Neural progenitor cell (in vitro differentiated cells): Measurements from ENCODE around the gene PLA2G3. TPM values are rescaled to one million over a fixed set of nuclear protein-coding genes. Genes with fewer than 3 reads are reported as not detected.

ENCODE experiments used
- DNase-seq: peaks from one replicate; pipeline ENCODE4 v3.0.0-alpha.2; 2016; ENCODE audit warnings: low spot score
- H2AFZ ChIP-seq: fragments of 200-600 bp; sonication (generic); replicated peaks from 2 replicates; pipeline ENCODE4 v1.6.1; 2016; ENCODE audit warnings: antibody characterized with exemption
- H3F3A ChIP-seq: fragments of 200-600 bp; sonication (generic); 2 replicates; pipeline ENCODE4 v1.6.1; 2016; ENCODE audit warnings: antibody characterized with exemption, low read depth
- H3K27ac ChIP-seq: fragments of 200-600 bp; sonication (generic); 2 replicates; pipeline ENCODE4 v1.5.1; 2016; ENCODE audit warnings: mild to moderate bottlenecking
- H3K27me3 ChIP-seq: fragments of 200-600 bp; sonication (generic); 2 replicates; pipeline ENCODE4 v1.6.1; 2016; ENCODE audit warnings: mild to moderate bottlenecking, moderate library complexity
- H3K36me3 ChIP-seq: fragments of 200-600 bp; sonication (generic); 2 replicates; pipeline ENCODE4 v1.5.1; 2016
- H3K4me1 ChIP-seq: fragments of 200-600 bp; sonication (generic); 2 replicates; pipeline ENCODE4 v1.6.1; 2016; ENCODE audit warnings: mixed run types
- H3K4me2 ChIP-seq: fragments of 200-600 bp; sonication (generic); 2 replicates; pipeline ENCODE4 v1.6.1; 2016
- H3K4me3 ChIP-seq: fragments of 200-600 bp; sonication (generic); 2 replicates; pipeline ENCODE4 v1.5.1; 2016
- H3K79me2 ChIP-seq: fragments of 200-600 bp; sonication (generic); 2 replicates; pipeline ENCODE4 v1.6.1; 2016; ENCODE audit warnings: low read depth
- H3K9ac ChIP-seq: fragments of 200-600 bp; sonication (generic); 2 replicates; pipeline ENCODE4 v1.6.1; 2016
- H3K9me3 ChIP-seq: fragments of 200-600 bp; sonication (generic); 2 replicates; pipeline ENCODE4 v1.5.1; 2016; ENCODE audit warnings: low read depth
- H4K20me1 ChIP-seq: fragments of 200-600 bp; sonication (generic); 2 replicates; pipeline ENCODE4 v1.6.1; 2016; ENCODE audit warnings: low read depth
- H3K27ac Mint-ChIP-seq: 3 replicates; pipeline ENCODE4 v1.8.0; 2021; ENCODE audit warnings: mixed read lengths
- H3K27me3 Mint-ChIP-seq: 2 replicates; pipeline ENCODE4 v1.8.0; 2022; ENCODE audit warnings: low read depth, mild to moderate bottlenecking, inconsistent platforms, moderate library complexity, mixed read lengths; ENCODE audit not compliant: insufficient read depth
- H3K36me3 Mint-ChIP-seq: 3 replicates; pipeline ENCODE4 v1.8.0; 2021; ENCODE audit warnings: mixed read lengths
- H3K4me1 Mint-ChIP-seq: 3 replicates; pipeline ENCODE4 v1.8.0; 2021; ENCODE audit warnings: mixed read lengths
- H3K4me3 Mint-ChIP-seq: 3 replicates; pipeline ENCODE4 v1.8.0; 2021; ENCODE audit warnings: mild to moderate bottlenecking, moderate library complexity, mixed read lengths
- H3K9me3 Mint-ChIP-seq: 3 replicates; pipeline ENCODE4 v1.8.0; 2020; ENCODE audit warnings: mixed read lengths
- EZH2 ChIP-seq: fragments of 200-600 bp; sonication (generic); IDR thresholded peaks from 2 replicates; pipeline ENCODE4 v1.6.1; 2017; ENCODE audit warnings: antibody characterized with exemption, mild to moderate bottlenecking, moderate library complexity
- EZH2phosphoT487 ChIP-seq: fragments of 200-600 bp; sonication (generic); IDR thresholded peaks from 2 replicates; pipeline ENCODE4 v1.6.1; 2017; ENCODE audit warnings: antibody characterized with exemption
- total RNA-seq: library from RNA; depleted of rRNA; stranded (reverse); fragments of >200 nt; gene quantifications from 2 replicates; pipeline ENCODE4 v1.2.3, GENCODE V29; 2015; ENCODE audit warnings: low replicate concordance
- TF ChIP-seq, protein P1 (sequence below): fragments of 200-600 bp; sonication (generic); IDR thresholded peaks from 2 replicates; pipeline ENCODE4 v1.5.1; 2017; ENCODE audit warnings: antibody characterized with exemption, mild to moderate bottlenecking

Gene PLA2G3
- total RNA-seq, 1 donor from 2014 or later: 0.41 TPM

DNA sequence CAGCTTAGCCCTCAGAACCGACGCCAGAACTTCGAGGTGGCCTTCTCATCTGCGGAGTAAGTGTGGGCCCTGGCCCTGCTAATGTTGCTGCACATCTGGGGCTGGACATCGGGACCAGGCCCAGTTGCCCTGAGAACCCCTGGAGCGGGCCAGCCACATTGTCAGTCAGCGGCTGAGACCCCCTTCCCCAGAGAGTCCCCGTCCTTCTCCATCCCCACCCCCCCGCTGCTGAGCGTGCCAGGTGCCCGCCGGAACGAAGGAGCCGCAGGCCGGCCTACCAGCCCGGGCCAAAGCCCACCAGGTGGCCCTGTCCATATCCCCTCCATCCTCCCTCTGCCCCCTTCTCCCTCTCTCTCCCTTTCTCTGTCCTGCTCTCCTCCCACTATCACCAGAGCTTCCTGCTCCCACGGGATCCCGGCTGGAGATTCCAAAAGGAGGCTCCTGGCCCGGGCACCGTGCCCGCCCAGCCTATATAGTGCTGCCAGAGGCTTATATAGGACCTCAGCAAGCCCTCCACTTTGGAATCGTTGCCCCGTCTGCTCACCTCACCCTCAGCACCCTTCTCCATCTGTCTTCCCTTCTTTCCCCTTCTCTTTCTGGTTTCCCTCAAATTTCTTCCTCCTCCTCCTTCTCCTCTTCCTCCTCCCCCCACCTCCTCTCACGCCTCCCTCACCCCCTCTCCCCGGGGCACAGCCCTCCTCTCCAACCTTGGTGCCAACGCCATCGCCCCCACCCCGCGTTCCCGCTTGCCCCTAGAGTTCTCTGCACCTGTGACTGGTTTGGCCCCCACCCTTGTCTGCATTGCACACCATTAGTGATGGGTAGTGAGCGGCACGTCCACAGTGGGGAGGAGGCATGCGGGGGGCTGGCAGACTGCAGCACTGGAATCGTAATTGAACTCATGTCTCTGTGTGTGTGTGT lies 40.2 kb downstream of the PLA2G3 start:
- peaks cover 3% of the 10 kb centered on the region for H3K4me1 ChIP-seq
- no peaks in the 10 kb centered on the region for H3F3A ChIP-seq
- H3K9ac ChIP-seq: no peak overlapping the region
- peaks cover 5% of the 10 kb centered on the region for H3K36me3 Mint-ChIP-seq
- no peak overlapping the region for H3K27ac ChIP-seq
- no peak overlapping the region for H3K27ac Mint-ChIP-seq
- H3K9me3 ChIP-seq: no peaks in the 10 kb centered on the region
- H3K9me3 Mint-ChIP-seq: no peaks in the 10 kb centered on the region
- H3K79me2 ChIP-seq: no peaks in the 10 kb centered on the region
- H2AFZ ChIP-seq: no peak overlapping the region
- H3K27me3 ChIP-seq: peaks cover 10% of the 10 kb centered on the region
- DNase-seq: no peak
- peaks cover 7% of the 10 kb centered on the region for H3K27me3 Mint-ChIP-seq
- H3K4me1 Mint-ChIP-seq: peaks cover 2% of the 10 kb centered on the region
- TF ChIP-seq EZH2: no peak
- no peak for TF ChIP-seq EZH2phosphoT487
- TF ChIP-seq, protein P1, sequence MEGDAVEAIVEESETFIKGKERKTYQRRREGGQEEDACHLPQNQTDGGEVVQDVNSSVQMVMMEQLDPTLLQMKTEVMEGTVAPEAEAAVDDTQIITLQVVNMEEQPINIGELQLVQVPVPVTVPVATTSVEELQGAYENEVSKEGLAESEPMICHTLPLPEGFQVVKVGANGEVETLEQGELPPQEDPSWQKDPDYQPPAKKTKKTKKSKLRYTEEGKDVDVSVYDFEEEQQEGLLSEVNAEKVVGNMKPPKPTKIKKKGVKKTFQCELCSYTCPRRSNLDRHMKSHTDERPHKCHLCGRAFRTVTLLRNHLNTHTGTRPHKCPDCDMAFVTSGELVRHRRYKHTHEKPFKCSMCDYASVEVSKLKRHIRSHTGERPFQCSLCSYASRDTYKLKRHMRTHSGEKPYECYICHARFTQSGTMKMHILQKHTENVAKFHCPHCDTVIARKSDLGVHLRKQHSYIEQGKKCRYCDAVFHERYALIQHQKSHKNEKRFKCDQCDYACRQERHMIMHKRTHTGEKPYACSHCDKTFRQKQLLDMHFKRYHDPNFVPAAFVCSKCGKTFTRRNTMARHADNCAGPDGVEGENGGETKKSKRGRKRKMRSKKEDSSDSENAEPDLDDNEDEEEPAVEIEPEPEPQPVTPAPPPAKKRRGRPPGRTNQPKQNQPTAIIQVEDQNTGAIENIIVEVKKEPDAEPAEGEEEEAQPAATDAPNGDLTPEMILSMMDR: no peak
- no peak overlapping the region for H3K4me3 Mint-ChIP-seq
- H3K4me2 ChIP-seq: no peak overlapping the region
- no peak overlapping the region for H3K4me3 ChIP-seq
- H3K36me3 ChIP-seq: no peaks in the 10 kb centered on the region
- peaks cover under 1% of the 10 kb centered on the region for H4K20me1 ChIP-seq

- TF ChIP-seq EZH2 (no peak), EZH2phosphoT487 (no peak)
- TF ChIP-seq, protein P1: no peak
- H3K4me1 ChIP-seq: peaks cover 3% of the 10 kb centered on the region
- no peak overlapping the region for H3K4me3 ChIP-seq
- Mint-ChIP-seq H3K27me3 (peaks cover 7% of the 10 kb centered on the region), H3K4me1 (peaks cover 2% of the 10 kb centered on the region), H3K4me3 (no peak overlapping the region), H3K36me3 (peaks cover 5% of the 10 kb centered on the region), H3K9me3 (no peaks in the 10 kb centered on the region), H3K27ac (no peak overlapping the region)
- H3K4me2 ChIP-seq: no peak overlapping the region
- H3K9ac ChIP-seq: no peak overlapping the region
- no peak overlapping the region for H3K27ac ChIP-seq
- H3K27me3 ChIP-seq: peaks cover 2% of the 10 kb centered on the region
- H3K79me2 ChIP-seq: no peaks in the 10 kb centered on the region
- no peak for DNase-seq
- no peak overlapping the region for H2AFZ ChIP-seq
- H3F3A ChIP-seq: no peaks in the 10 kb centered on the region
- no peaks in the 10 kb centered on the region for H3K36me3 ChIP-seq
- no peaks in the 10 kb centered on the region for H3K9me3 ChIP-seq
- H4K20me1 ChIP-seq: no peaks in the 10 kb centered on the region
Measured at GRCh38 chr22:31099386-31099785, 40.9 kb downstream of the PLA2G3 start.

DNA sequence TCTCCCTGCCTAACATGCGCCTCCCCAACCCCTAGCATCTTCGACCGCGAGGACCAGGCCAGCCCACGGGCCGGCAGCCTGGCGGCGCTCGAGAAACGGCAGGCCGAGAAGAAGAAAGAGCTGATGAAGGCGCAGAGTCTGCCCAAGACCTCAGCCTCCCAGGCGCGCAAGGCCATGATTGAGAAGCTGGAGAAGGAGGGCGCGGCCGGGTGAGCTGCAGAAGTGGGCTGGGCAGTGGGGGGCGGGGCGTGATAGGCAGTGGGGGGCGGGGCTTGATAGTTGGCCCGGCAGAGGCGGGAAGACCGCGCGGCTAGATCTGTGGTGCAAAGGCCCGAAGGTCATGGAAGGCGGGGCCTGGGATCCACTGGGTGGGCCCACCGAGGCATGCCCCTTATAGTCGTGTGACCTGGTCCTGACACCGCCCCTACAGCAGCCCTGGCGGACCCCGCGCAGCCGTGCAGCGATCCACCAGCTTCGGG lies 41.6 kb downstream of the PLA2G3 start:
- TF ChIP-seq EZH2phosphoT487: no peak
- TF ChIP-seq EZH2: no peak
- TF ChIP-seq, protein P1: no peak
- no peak overlapping the region for H2AFZ ChIP-seq
- peaks cover 5% of the 10 kb centered on the region for H3K27me3 Mint-ChIP-seq

More for the DNA sequence above, 41.6 kb downstream of the PLA2G3 start:
- Histone ChIP-seq H3K4me1 (peaks cover 3% of the 10 kb centered on the region), H4K20me1 (no peaks in the 10 kb centered on the region), H3K4me3 (no peak overlapping the region), H3K36me3 (no peaks in the 10 kb centered on the region), H3K9me3 (no peaks in the 10 kb centered on the region), H3K9ac (no peak overlapping the region), H3K79me2 (no peaks in the 10 kb centered on the region), H3K27ac (no peak overlapping the region), H3F3A (no peaks in the 10 kb centered on the region), H3K4me2 (peak overlapping the region; percentile 31), H3K27me3 (no peaks in the 10 kb centered on the region)
- peak; percentile 69 for DNase-seq
- no peak overlapping the region for H3K27ac Mint-ChIP-seq
- H3K4me3 Mint-ChIP-seq: no peak overlapping the region
- peaks cover 5% of the 10 kb centered on the region for H3K36me3 Mint-ChIP-seq
- H3K9me3 Mint-ChIP-seq: no peaks in the 10 kb centered on the region
- peaks cover 2% of the 10 kb centered on the region for H3K4me1 Mint-ChIP-seq
